GM12878 (cell line): ENCODE results near the gene CYP51A1. TPM values are rescaled to one million over a fixed set of nuclear protein-coding genes. Genes with fewer than 3 reads are reported as not detected.
A peak's percentile ranks its signal among the peaks of the same experiment; 100 is the strongest.

Source experiments
- BCL11A ChIP-seq: IDR thresholded peaks from 2 replicates; pipeline ENCODE4 v1.6.1; 2011; ENCODE audit warnings: low read depth, low read length
- CEBPB ChIP-seq, 2 experiments: fragments of 150-350 bp in 1 of 2; IDR thresholded peaks; 2 replicates each; pipeline ENCODE4 v1.6.1; 2012 to 2014; ENCODE audit warnings: low read depth in 2 of 2, low read length in 2 of 2, borderline replicate concordance in 1 of 2, inconsistent platforms in 1 of 2
- DPF2 ChIP-seq: fragments of 450-650 bp; IDR thresholded peaks from 2 replicates; pipeline ENCODE4 v1.6.1; 2017; ENCODE audit warnings: mild to moderate bottlenecking
- EP300 ChIP-seq, 2 experiments: fragments of 150-350 bp in 1 of 2; IDR thresholded peaks; 2 replicates each; pipeline ENCODE4 v1.6.1; 2011 to 2012; ENCODE audit warnings: low read depth in 2 of 2, low read length in 2 of 2, borderline replicate concordance in 1 of 2, improper control_type of control experiment in 1 of 2, inconsistent platforms in 1 of 2; ENCODE audit not compliant: control insufficient read depth in 1 of 2
- EZH2 ChIP-seq: IDR thresholded peaks from 2 replicates; pipeline ENCODE4 v1.6.1; 2012; ENCODE audit warnings: low read depth, mild to moderate bottlenecking, control low read depth, inconsistent platforms, low read length, borderline replicate concordance; ENCODE audit not compliant: control insufficient read depth
- KLF5 ChIP-seq: fragments of 450-650 bp; IDR thresholded peaks from 2 replicates; pipeline ENCODE4 v1.6.1; 2014; ENCODE audit warnings: mild to moderate bottlenecking; ENCODE audit not compliant: partially characterized antibody
- NRF1 ChIP-seq: conservative IDR thresholded peaks from 2 replicates; pipeline ENCODE4 v1.6.1; 2011; ENCODE audit warnings: mild to moderate bottlenecking, low read depth, low read length, improper control_type of control experiment
- PAX5 ChIP-seq: IDR thresholded peaks from 2 replicates; pipeline ENCODE4 v1.6.1; 2011; ENCODE audit warnings: low read depth, low read length, borderline replicate concordance
- RUNX3 ChIP-seq: IDR thresholded peaks from 2 replicates; pipeline ENCODE4 v1.6.1; 2012; ENCODE audit warnings: low read length, inconsistent platforms
- SKIL ChIP-seq: fragments of 450-650 bp; IDR thresholded peaks from 2 replicates; pipeline ENCODE4 v1.6.1; 2017; ENCODE audit warnings: mild to moderate bottlenecking, low read depth, inconsistent platforms; ENCODE audit not compliant: poor library complexity, severe bottlenecking
- SMAD1 ChIP-seq: fragments of 450-650 bp; IDR thresholded peaks from 2 replicates; pipeline ENCODE4 v1.6.1; 2018; ENCODE audit warnings: mild to moderate bottlenecking, low read depth; ENCODE audit not compliant: partially characterized antibody
- ZBTB40 ChIP-seq: fragments of 450-650 bp; IDR thresholded peaks from 2 replicates; pipeline ENCODE4 v1.6.1; 2016; ENCODE audit warnings: mild to moderate bottlenecking, moderate library complexity, borderline replicate concordance
- ZSCAN29 ChIP-seq: fragments of 450-650 bp; IDR thresholded peaks from 2 replicates; pipeline ENCODE4 v1.6.1; 2017; ENCODE audit warnings: mild to moderate bottlenecking, moderate library complexity
- polyA plus RNA-seq, 11 experiments: library from polyadenylated mRNA; depleted of rRNA in 4 of 11; unstranded in 6 of 11; stranded (reverse) in 5 of 11; fragments of >200 nt; fragmentation: Nextera tagmentation in 4 of 11; fragmentation: Illumina TruSeq in 1 of 11; extraction: Ambion mirVana in 4 of 11; extraction: Trizol in 1 of 11; gene quantifications; 1 replicate in 1 of 11; 2 replicates in 10 of 11; pipeline versions ENCODE4 v1.2.1 to v1.2.3, GENCODE V29; 2011 to 2016; ENCODE audit warnings: inconsistent platforms in 2 of 11, missing spikeins in 2 of 11, low read depth in 1 of 11
- total RNA-seq, 4 experiments: library from RNA; depleted of rRNA in 3 of 4; stranded (reverse); fragments of >200 nt in 3 of 4; fragmentation: Illumina TruSeq in 1 of 4; extraction: Trizol in 1 of 4; gene quantifications; 2 replicates each; pipeline versions ENCODE4 v1.2.1 to v1.2.3, GENCODE V29; 2013 to 2021

CYP51A1 gene
- total and polyA plus RNA-seq, 10 of the 15 experiments (the other 5 are each of a cell fraction or from before 2014, with no cell fraction given): 21.5 to 113 (median 61.8) TPM

DNA sequence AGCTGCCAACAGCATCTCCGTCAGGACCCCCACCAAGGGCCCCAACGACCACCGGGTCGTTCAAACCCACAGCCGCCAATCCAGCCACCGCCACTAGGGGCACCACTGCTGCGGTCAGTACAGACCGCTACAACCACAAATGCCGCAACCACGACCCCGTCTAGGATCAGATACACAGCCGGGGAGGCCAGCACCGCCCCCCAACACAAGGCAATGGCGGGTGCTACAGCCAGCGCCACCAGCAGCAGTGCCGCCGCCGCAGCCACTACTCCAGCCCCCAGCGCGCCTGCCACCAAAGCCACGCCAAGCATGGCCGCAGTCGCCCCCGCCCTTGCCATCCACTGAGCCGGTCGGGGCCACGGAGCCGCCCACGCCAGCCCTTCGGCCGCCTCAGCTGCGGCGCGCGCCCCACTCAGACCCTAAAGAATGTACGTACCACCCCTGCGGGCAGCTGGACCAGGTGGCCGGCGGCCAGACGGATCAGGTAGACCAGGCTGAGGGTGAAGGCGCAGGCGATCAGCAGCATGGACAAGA lies 473 bp downstream of the CYP51A1 start (continued):
- TF ChIP-seq KLF5: peak; percentile 38
- TF ChIP-seq NRF1: no peak
- no peak for TF ChIP-seq CEBPB (IDR thresholded peaks at IDR 0.05; ENCODE audit: borderline replicate concordance in 1 of 2, low read depth in 2 of 2, low read length in 2 of 2)
- no peak for TF ChIP-seq ZBTB40
- peak; percentile 61 for TF ChIP-seq SKIL
- TF ChIP-seq RUNX3: peak; percentile 100
- peak; percentile 68; the same call in 1 of the 2 replicates for TF ChIP-seq PAX5
- peak; percentile 72; the same call in 1 of the 2 replicates for TF ChIP-seq ZSCAN29
- peak; percentile 100 for TF ChIP-seq EZH2
- 0 out of 2 replicates have a peak, but pooled peaks have one; percentile 27 for TF ChIP-seq BCL11A
- no peak for TF ChIP-seq SMAD1
- TF ChIP-seq DPF2: peak; percentile 88
- TF ChIP-seq EP300 (IDR thresholded peaks at IDR 0.05; ENCODE audit: borderline replicate concordance in 1 of 2, control insufficient read depth in 1 of 2, low read depth in 2 of 2, low read length in 2 of 2): peak in 1 of 2 experiments; percentile 33; a peak in 1 of 4 replicates
- TF ChIP-seq, all 136 proteins: peak for 33
